ELF-1 (cell line): ENCODE measurements around the gene AQP6.
"Not testable (repeated sequence)": the region's sequence is repeated elsewhere in the genome, so short reads cannot be mapped to it uniquely, and the experiment has no call there.

Source experiments
- DNase-seq: peaks from one replicate; pipeline ENCODE4 v3.0.0-alpha.2; 2016; ENCODE audit warnings: low read depth, low spot score

AQP6 gene

GRCh38 chr12:49989400-49989799 is 16.7 kb downstream of the AQP6 start:
- DNase-seq = not testable (repeated sequence)

- DNase-seq = no peak
These were observed 17.5 kb downstream of the AQP6 start for GRCh38 chr12:49990273-49990672.

GRCh38 chr12:49998453-49998852 is 25.7 kb downstream of the AQP6 start:
- no peak for DNase-seq

- DNase-seq = no peak
These were observed 30.8 kb downstream of the AQP6 start for GRCh38 chr12:50003595-50003994.

- DNase-seq = no peak
These were observed 31.9 kb downstream of the AQP6 start for GRCh38 chr12:50004696-50005095.

- no peak for DNase-seq
These were observed 32.4 kb downstream of the AQP6 start for GRCh38 chr12:50005175-50005574.

- no peak for DNase-seq
These were observed 33.5 kb downstream of the AQP6 start for GRCh38 chr12:50006280-50006679.

- DNase-seq = no peak
These were observed 34.2 kb downstream of the AQP6 start for GRCh38 chr12:50006754-50007442.

- no peak for DNase-seq
These were observed 40.8 kb downstream of the AQP6 start for GRCh38 chr12:50013361-50014147.

- no peak for DNase-seq
These were observed 41.6 kb downstream of the AQP6 start for GRCh38 chr12:50014342-50014741.

- no peak for DNase-seq
These were observed 44.0 kb downstream of the AQP6 start for GRCh38 chr12:50016501-50017475.

- DNase-seq = no peak
These were observed 44.9 kb downstream of the AQP6 start for GRCh38 chr12:50017641-50018040.

- DNase-seq = no peak
These were observed 45.4 kb downstream of the AQP6 start for GRCh38 chr12:50018154-50018553.

- DNase-seq = no peak
These were observed 46.2 kb downstream of the AQP6 start for GRCh38 chr12:50018968-50019367.

- no peak for DNase-seq
These were observed 46.8 kb downstream of the AQP6 start for GRCh38 chr12:50019524-50019923.

GRCh38 chr12:50021031-50021430 is 48.3 kb downstream of the AQP6 start:
- no peak for DNase-seq

GRCh38 chr12:50022903-50023302 is 50.2 kb downstream of the AQP6 start:
- DNase-seq = no peak

- no peak for DNase-seq
These were observed 51.5 kb downstream of the AQP6 start for GRCh38 chr12:50024227-50024626.

GRCh38 chr12:50024805-50025186 is 52.0 kb downstream of the AQP6 start:
- DNase-seq = no peak

GRCh38 chr12:50025187-50026059 is 52.7 kb downstream of the AQP6 start, which contains the start of gene RACGAP1:
TSS of gene RACGAP1 (minus strand) at chr12:50025494. CDS start at chr12:50016715, 8,779 bp downstream.
- peak; percentile 98 for DNase-seq

GRCh38 chr12:50026691-50027090 is 53.9 kb downstream of the AQP6 start:
- DNase-seq = no peak
